ENCODE measurements around the gene HNRNPUL1. TPM values are rescaled to one million over a fixed set of nuclear protein-coding genes. Genes with fewer than 3 reads are reported as not detected.

The HNRNPUL1 gene
- total RNA-seq, 2 experiments from 2014 or later = 367 to 388 TPM

DNA sequence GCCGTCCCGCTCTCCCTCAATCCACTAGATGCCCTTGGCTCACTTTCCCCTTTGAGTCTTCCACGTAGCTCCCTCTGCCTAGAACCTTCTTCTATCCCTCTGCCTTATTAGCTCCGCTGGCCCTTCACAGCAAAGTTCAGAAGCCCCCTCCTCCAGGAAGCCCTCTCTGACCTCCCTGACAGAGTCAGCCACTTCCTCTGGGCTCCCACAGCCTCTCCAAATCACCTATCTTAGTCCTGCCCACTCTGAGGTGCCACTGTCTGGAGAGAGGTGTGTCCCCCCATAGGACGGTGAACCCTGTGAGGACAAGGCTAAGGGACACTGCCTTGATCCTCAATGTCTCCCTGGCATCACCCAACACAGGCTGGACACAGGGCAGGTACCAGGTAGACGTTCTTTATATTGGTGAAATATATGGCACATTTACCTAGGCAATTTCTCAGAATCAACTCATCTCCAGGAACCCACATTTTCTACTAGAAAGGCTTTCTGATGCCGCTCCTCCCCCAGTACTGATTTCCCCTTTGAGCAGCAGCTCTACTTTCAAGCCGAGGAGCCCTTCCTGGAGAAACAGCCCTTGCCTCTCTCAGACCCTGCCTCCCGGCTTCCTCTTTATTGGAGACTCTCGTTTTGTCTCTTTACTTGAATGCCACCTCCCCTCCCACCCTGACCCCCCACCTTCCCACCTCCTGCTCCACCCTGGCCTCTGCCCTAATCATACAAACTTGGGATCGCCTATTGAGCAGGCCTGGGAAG lies 93.0 kb downstream of the HNRNPUL1 start:
- peak in 5 of 14 experiments; percentile 51 to 63 (median 53) for DNase-seq

More for the DNA sequence above, 93.0 kb downstream of the HNRNPUL1 start:
- Histone ChIP-seq H3K9me3 (ENCODE audit: control insufficient read depth in 1 of 2, insufficient read depth in 1 of 2, low read length in 2 of 2) (no peaks in the 10 kb centered on the region), H3K36me3 (ENCODE audit: insufficient read depth, low read length) (peaks cover 3% of the 10 kb centered on the region), H3K4me3 (ENCODE audit: low read length) (peak overlapping the region; percentile 18), H3K4me1 (ENCODE audit: insufficient read depth, low read length) (peaks cover 61% of the 10 kb centered on the region), H3K27me3 (ENCODE audit: control insufficient read depth in 1 of 2, insufficient read depth in 2 of 2, low read length in 2 of 2) (no peaks in the 10 kb centered on the region), H3K27ac (ENCODE audit: low read depth in 1 of 2, low read length in 2 of 2) (peak overlapping the region; percentile 58 to 69)
- ChIA-PET POLR2A (interaction anchor here (1.0 to 1.4 kb wide), 4 partner anchors 30 to 607 kb away, joined by 3 to 11 read pairs (median 3); partner anchors contain the start of genes ACTMAP, CCDC97 and HNRNPUL1), CTCF (no interaction called here)
- no peaks in the 10 kb centered on the region for H3K27me3 Mint-ChIP-seq
- no peak for ATAC-seq (ENCODE audit: poor library complexity)
- intact Hi-C loops (cut with DNase I, micrococcal nuclease) = loop anchor here in 1 of 2 experiments (10.0 kb wide), 1 partner anchor 1392 kb away; no protein-coding TSS in a partner anchor
- TF ChIP-seq, protein P1, sequence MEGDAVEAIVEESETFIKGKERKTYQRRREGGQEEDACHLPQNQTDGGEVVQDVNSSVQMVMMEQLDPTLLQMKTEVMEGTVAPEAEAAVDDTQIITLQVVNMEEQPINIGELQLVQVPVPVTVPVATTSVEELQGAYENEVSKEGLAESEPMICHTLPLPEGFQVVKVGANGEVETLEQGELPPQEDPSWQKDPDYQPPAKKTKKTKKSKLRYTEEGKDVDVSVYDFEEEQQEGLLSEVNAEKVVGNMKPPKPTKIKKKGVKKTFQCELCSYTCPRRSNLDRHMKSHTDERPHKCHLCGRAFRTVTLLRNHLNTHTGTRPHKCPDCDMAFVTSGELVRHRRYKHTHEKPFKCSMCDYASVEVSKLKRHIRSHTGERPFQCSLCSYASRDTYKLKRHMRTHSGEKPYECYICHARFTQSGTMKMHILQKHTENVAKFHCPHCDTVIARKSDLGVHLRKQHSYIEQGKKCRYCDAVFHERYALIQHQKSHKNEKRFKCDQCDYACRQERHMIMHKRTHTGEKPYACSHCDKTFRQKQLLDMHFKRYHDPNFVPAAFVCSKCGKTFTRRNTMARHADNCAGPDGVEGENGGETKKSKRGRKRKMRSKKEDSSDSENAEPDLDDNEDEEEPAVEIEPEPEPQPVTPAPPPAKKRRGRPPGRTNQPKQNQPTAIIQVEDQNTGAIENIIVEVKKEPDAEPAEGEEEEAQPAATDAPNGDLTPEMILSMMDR (IDR thresholded peaks at IDR 0.05) = no peak
- peak overlapping the region; percentile 93 for H3K27ac Mint-ChIP-seq
- peak overlapping the region; percentile 78 for H3K4me3 Mint-ChIP-seq
- peaks cover 66% of the 10 kb centered on the region for H3K4me1 Mint-ChIP-seq (ENCODE audit: low read depth)
- no peaks in the 10 kb centered on the region for H3K9me3 Mint-ChIP-seq
- peaks cover 21% of the 10 kb centered on the region for H3K36me3 Mint-ChIP-seq (ENCODE audit: low read depth)

Other genes starting within 250 kb of the HNRNPUL1 start
- not detected for gene CYP2A13, start 175.9 kb upstream of the HNRNPUL1 start, total RNA-seq
- under 1 TPM; 0.47 to 0.96 TPM for gene CYP2F1, start 149.9 kb upstream of the HNRNPUL1 start, total RNA-seq
- gene CYP2S1, start 71.2 kb upstream of the HNRNPUL1 start, total RNA-seq = under 1 TPM; 0.78 to 0.82 TPM
- under 1 TPM; 0.30 to 0.42 TPM for gene AXL, start 45.1 kb upstream of the HNRNPUL1 start, total RNA-seq
- 10 to 100 TPM; 27.3 to 29.7 TPM for gene CCDC97, start 45.8 kb downstream of the HNRNPUL1 start, total RNA-seq
- 100 to 1,000 TPM; 406 to 416 TPM for gene TGFB1, start 89.5 kb downstream of the HNRNPUL1 start, total RNA-seq
- gene B9D2, start 99.8 kb downstream of the HNRNPUL1 start, total RNA-seq = 10 to 100 TPM; 21.1 to 26.8 TPM
- gene TMEM91, start 112.2 kb downstream of the HNRNPUL1 start, total RNA-seq = 1 to 10 TPM; 6.8 to 7.7 TPM
- 1 to 10 TPM; 6.5 to 7.5 TPM for gene EXOSC5, start 133.0 kb downstream of the HNRNPUL1 start, total RNA-seq
- 10 to 100 TPM; 12.2 to 13.1 TPM for gene BCKDHA, start 133.4 kb downstream of the HNRNPUL1 start, total RNA-seq
- 1 to 10 TPM in 1 of 2 experiments, under 1 TPM in 1; 0.58 to 1.2 TPM for gene B3GNT8, start 163.0 kb downstream of the HNRNPUL1 start, total RNA-seq
- gene DMAC2, start 175.5 kb downstream of the HNRNPUL1 start, total RNA-seq = 10 to 100 TPM; 21.6 to 25.7 TPM
- gene ERICH4, start 178.8 kb downstream of the HNRNPUL1 start, total RNA-seq = not detected

Measured in CD4-positive, alpha-beta T cell (primary cell).